Measurements from ENCODE around the gene NAP1L4. TPM values are rescaled to one million over a fixed set of nuclear protein-coding genes. Genes with fewer than 3 reads are reported as not detected.

NAP1L4 gene
- total RNA-seq, 1 experiment from 2014 or later = 140 TPM

DNA sequence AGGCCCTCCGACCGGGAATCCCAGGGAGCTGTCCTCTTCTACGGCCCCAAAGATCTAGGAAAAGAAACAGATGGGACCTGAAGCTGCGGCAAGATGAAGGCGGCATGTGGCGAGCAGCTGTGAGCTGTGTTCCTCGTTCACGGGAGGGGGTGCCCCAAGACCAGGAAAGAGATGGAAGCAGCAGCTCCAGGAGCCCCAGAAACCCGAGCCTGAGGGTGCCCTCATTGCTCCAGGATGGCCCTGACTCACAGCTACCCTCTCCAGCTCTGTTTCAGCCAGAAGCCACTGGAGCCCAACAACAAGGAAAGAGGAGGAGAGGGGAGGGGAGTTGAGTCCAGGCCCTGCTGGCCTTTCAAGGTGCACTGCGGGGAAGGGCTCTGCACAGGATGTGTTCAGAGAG, 23.7 kb upstream of the NAP1L4 start:
- CTCF ChIA-PET = interaction anchor here (0.6 kb wide), 1 partner anchor 228 kb away, joined by 3 read pairs; no protein-coding TSS in a partner anchor
- H3K27me3 Mint-ChIP-seq (ENCODE audit: unreplicated experiment) = no peaks in the 10 kb centered on the region
- H3K27ac Mint-ChIP-seq (ENCODE audit: unreplicated experiment) = no peak overlapping the region
- H3K9me3 Mint-ChIP-seq (ENCODE audit: low read depth, unreplicated experiment) = no peaks in the 10 kb centered on the region
- TF ChIP-seq CTCF (IDR thresholded peaks at IDR 0.05; ENCODE audit: unreplicated experiment) = no peak
- H3K36me3 Mint-ChIP-seq (ENCODE audit: insufficient read depth, unreplicated experiment) = peaks cover 69% of the 10 kb centered on the region
- no peak overlapping the region for H3K4me3 Mint-ChIP-seq (ENCODE audit: low read depth, unreplicated experiment)
- no peak for DNase-seq
- intact Hi-C loops (cut with micrococcal nuclease; ENCODE audit: unreplicated experiment) = no loop called here
- peaks cover 6% of the 10 kb centered on the region for H3K4me1 Mint-ChIP-seq (ENCODE audit: low read depth, unreplicated experiment)
- BruUV-seq (replicated peaks) = no TSS peak

DNA sequence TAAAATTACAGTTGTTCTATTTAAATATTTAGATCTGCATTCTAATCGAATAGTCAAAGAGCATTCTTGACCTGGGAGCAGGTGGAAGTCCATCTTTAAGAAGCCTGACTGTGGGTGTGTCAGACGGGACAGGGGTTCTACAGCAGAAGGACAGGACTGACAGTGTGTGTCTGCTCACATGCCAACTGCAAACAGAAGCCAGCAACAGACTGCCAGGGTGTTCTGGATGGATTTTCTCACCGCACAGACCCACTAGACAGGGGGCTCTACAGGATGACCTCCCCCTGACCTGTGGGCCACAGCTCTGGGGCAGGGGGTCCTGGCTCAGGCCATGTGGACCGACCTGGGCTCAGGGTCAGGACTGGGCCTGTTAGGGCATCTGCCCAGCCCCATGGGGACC, 22.8 kb upstream of the NAP1L4 start:
- Mint-ChIP-seq H3K4me3 (ENCODE audit: low read depth, unreplicated experiment) (no peak overlapping the region), H3K27me3 (ENCODE audit: unreplicated experiment) (no peaks in the 10 kb centered on the region), H3K27ac (ENCODE audit: unreplicated experiment) (no peak overlapping the region), H3K9me3 (ENCODE audit: low read depth, unreplicated experiment) (no peaks in the 10 kb centered on the region), H3K36me3 (ENCODE audit: insufficient read depth, unreplicated experiment) (peaks cover 68% of the 10 kb centered on the region), H3K4me1 (ENCODE audit: low read depth, unreplicated experiment) (no peaks in the 10 kb centered on the region)
- intact Hi-C loops (cut with micrococcal nuclease; ENCODE audit: unreplicated experiment) = no loop called here
- no TSS peak for BruUV-seq (replicated peaks)
- CTCF ChIA-PET = interaction anchor here (0.6 kb wide), 1 partner anchor 227 kb away, joined by 3 read pairs; no protein-coding TSS in a partner anchor
- TF ChIP-seq CTCF (IDR thresholded peaks at IDR 0.05; ENCODE audit: unreplicated experiment) = no peak
- no peak for DNase-seq

DNA sequence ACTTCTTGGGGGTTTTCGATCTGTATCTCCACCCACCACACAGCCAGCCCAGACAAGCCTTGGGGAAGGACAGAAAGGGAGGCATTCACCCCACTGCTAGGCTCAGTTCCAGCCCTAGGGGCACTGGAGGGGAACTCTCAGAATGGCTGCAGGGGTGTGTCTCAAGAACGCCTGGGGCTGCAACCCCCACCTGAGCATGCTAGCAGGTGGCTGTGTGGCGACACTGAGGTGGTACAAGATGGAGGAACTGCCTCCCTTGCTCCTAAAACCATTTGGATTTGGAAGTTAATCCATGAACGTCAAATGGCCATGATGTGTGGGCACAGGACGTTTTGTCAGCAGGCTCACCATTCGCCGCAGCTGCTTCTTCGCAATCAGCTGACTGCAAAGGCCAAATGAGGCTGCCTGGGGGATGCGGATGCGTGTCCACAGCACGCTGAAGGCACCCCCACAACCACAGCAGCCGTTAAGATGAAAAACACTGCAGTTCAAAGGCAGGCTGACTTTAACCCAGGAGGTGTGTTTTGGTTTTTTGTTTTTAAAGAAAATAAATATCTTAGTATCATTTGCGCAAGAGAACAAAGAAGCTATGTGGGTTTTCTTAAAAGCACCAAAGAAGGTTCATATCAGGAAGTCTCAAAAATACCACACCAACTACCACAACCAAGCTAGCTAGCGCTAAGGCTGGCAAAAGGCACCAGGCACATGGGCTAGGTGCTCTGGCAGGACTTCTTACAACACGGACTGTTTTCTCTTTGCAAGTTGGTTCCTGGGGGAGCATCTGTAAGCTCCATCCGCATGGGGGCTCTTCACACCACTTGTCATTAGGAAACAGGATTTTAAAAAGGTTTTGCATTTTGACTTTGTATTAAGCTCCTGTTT, 22.2 kb upstream of the NAP1L4 start:
- intact Hi-C loops (cut with micrococcal nuclease; ENCODE audit: unreplicated experiment) = no loop called here
- DNase-seq = no peak
- Mint-ChIP-seq H3K27me3 (ENCODE audit: unreplicated experiment) (no peaks in the 10 kb centered on the region), H3K4me1 (ENCODE audit: low read depth, unreplicated experiment) (no peaks in the 10 kb centered on the region), H3K27ac (ENCODE audit: unreplicated experiment) (no peak overlapping the region), H3K36me3 (ENCODE audit: insufficient read depth, unreplicated experiment) (peaks cover 66% of the 10 kb centered on the region), H3K4me3 (ENCODE audit: low read depth, unreplicated experiment) (no peak overlapping the region), H3K9me3 (ENCODE audit: low read depth, unreplicated experiment) (no peaks in the 10 kb centered on the region)
- TF ChIP-seq CTCF (IDR thresholded peaks at IDR 0.05; ENCODE audit: unreplicated experiment) = no peak
- BruUV-seq (replicated peaks) = no TSS peak
- CTCF ChIA-PET = interaction anchor here (0.5 kb wide), 1 partner anchor 1236 kb away, joined by 6 read pairs; no protein-coding TSS in a partner anchor

- Mint-ChIP-seq H3K4me3 (ENCODE audit: low read depth, unreplicated experiment) (no peak overlapping the region), H3K36me3 (ENCODE audit: insufficient read depth, unreplicated experiment) (peaks cover 64% of the 10 kb centered on the region), H3K4me1 (ENCODE audit: low read depth, unreplicated experiment) (no peaks in the 10 kb centered on the region), H3K9me3 (ENCODE audit: low read depth, unreplicated experiment) (no peaks in the 10 kb centered on the region), H3K27me3 (ENCODE audit: unreplicated experiment) (no peaks in the 10 kb centered on the region), H3K27ac (ENCODE audit: unreplicated experiment) (no peak overlapping the region)
- intact Hi-C loops (cut with micrococcal nuclease; ENCODE audit: unreplicated experiment) = no loop called here
- no peak for DNase-seq
- CTCF ChIA-PET = no interaction called here
- no TSS peak for BruUV-seq (replicated peaks)
- no peak for TF ChIP-seq CTCF (IDR thresholded peaks at IDR 0.05; ENCODE audit: unreplicated experiment)
Measured at GRCh38 chr11:3011891-3012885, 20.1 kb upstream of the NAP1L4 start.

Measured in Calu3 (cell line).